ENCODE measurements around the gene NOTCH1.

DNA sequence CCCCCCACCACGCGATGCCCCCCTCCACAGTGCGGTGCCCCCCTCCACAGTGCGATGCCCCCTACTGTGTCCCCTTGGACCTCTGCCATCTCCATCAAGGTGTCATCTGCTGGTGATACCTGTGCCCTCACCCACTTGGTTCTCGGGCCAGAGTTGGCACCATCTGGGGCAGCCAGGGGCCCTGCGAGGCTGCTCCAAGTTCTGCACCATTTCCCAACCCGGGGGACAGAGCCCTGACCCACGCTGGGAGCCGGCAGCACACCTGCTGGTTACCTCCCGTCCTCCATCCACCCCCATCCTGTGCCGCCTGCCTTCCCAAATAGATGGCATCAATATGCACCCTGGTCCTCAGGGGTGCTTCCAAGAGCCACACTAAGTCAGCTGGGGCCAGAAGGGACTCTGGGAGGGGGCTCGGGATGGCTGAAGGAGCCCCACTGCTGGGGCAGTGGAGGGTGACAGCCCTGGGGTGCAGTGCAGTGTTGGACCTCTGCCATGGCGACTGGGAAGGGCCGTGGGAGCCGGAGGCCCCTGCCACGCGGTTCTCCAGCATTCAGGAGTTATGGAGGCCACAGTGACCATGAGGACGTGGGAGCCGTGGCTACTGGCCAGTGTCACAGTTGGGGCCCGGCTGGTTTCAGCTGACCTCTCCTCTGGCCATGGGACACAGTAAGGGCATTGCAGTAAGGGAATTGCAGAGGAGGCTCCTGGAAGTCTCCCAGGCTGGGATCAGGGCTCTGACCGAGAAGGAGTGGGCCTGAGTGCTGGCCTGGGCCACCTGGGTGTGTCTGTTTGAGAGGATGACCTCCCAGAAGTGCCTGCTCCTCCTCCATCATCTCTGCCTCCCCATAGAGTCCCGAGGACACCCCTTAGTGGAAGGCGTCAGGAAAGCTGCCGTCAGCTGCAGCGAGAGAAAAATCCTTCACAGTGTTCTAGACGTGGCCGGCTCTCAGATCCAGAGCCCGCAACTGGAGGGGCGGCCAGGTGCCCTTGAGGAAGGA is 44.2 kb upstream of the NOTCH1 start:
- TF ChIP-seq EZH2 (IDR thresholded peaks at IDR 0.05; ENCODE audit: low read length, missing control alignments): no peak
- TF ChIP-seq, protein P1, sequence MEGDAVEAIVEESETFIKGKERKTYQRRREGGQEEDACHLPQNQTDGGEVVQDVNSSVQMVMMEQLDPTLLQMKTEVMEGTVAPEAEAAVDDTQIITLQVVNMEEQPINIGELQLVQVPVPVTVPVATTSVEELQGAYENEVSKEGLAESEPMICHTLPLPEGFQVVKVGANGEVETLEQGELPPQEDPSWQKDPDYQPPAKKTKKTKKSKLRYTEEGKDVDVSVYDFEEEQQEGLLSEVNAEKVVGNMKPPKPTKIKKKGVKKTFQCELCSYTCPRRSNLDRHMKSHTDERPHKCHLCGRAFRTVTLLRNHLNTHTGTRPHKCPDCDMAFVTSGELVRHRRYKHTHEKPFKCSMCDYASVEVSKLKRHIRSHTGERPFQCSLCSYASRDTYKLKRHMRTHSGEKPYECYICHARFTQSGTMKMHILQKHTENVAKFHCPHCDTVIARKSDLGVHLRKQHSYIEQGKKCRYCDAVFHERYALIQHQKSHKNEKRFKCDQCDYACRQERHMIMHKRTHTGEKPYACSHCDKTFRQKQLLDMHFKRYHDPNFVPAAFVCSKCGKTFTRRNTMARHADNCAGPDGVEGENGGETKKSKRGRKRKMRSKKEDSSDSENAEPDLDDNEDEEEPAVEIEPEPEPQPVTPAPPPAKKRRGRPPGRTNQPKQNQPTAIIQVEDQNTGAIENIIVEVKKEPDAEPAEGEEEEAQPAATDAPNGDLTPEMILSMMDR (conservative IDR thresholded peaks at IDR 0.05 in 1 of 2, IDR thresholded peaks at IDR 0.05 in 1 of 2; ENCODE audit: low read depth in 1 of 2, low read length in 2 of 2): no peak
